SK-N-DZ (cell line): ENCODE measurements around the gene SRC.
A peak's percentile ranks its signal among the peaks of the same experiment; 100 is the strongest.

Experiments
- DNase-seq: peaks from one replicate; pipeline ENCODE4 v3.0.0-alpha.2; 2015; ENCODE audit warnings: low spot score

The SRC gene

GRCh38 chr20:37381621-37382471, 35.9 kb downstream of the SRC start:
- DNase-seq, result no peak

GRCh38 chr20:37382482-37383120, 36.7 kb downstream of the SRC start:
- DNase-seq, result no peak

- DNase-seq, result no peak
These were observed 37.5 kb downstream of the SRC start for GRCh38 chr20:37383229-37383989.

- DNase-seq, result no peak
These were observed 38.8 kb downstream of the SRC start for GRCh38 chr20:37384683-37385174.

- no peak for DNase-seq
These were observed 39.2 kb downstream of the SRC start for GRCh38 chr20:37385176-37385575.

GRCh38 chr20:37385659-37386504, 39.9 kb downstream of the SRC start:
- no peak for DNase-seq

GRCh38 chr20:37386505-37387251, 40.7 kb downstream of the SRC start:
- peak; percentile 62 for DNase-seq

- DNase-seq, result no peak
These were observed 41.8 kb downstream of the SRC start for GRCh38 chr20:37387519-37388269.

- no peak for DNase-seq
These were observed 42.9 kb downstream of the SRC start for GRCh38 chr20:37388831-37389230.

GRCh38 chr20:37389241-37389747, 43.4 kb downstream of the SRC start:
- no peak for DNase-seq

- no peak for DNase-seq
These were observed 43.9 kb downstream of the SRC start for GRCh38 chr20:37389844-37390275.

GRCh38 chr20:37390503-37390890, 44.6 kb downstream of the SRC start:
- no peak for DNase-seq

GRCh38 chr20:37390891-37391525, 45.1 kb downstream of the SRC start:
- DNase-seq, result no peak

- DNase-seq, result no peak
These were observed 46.7 kb downstream of the SRC start for GRCh38 chr20:37392441-37393195.

GRCh38 chr20:37393196-37393862, 47.4 kb downstream of the SRC start:
- DNase-seq, result no peak

- DNase-seq, result no peak
These were observed 48.1 kb downstream of the SRC start for GRCh38 chr20:37393863-37394542.
